Globus pallidus (tissue), 1 donor: Measurements from ENCODE around the gene TJP1.
"Not testable (repeated sequence)": the region's sequence is repeated elsewhere in the genome, so short reads cannot be mapped to it uniquely, and the experiment has no call there.

Experiments used
- DNase-seq: peaks from one replicate; pipeline ENCODE4 v3.0.0-alpha.2; 2015; ENCODE audit warnings: low spot score

The TJP1 gene

DNA sequence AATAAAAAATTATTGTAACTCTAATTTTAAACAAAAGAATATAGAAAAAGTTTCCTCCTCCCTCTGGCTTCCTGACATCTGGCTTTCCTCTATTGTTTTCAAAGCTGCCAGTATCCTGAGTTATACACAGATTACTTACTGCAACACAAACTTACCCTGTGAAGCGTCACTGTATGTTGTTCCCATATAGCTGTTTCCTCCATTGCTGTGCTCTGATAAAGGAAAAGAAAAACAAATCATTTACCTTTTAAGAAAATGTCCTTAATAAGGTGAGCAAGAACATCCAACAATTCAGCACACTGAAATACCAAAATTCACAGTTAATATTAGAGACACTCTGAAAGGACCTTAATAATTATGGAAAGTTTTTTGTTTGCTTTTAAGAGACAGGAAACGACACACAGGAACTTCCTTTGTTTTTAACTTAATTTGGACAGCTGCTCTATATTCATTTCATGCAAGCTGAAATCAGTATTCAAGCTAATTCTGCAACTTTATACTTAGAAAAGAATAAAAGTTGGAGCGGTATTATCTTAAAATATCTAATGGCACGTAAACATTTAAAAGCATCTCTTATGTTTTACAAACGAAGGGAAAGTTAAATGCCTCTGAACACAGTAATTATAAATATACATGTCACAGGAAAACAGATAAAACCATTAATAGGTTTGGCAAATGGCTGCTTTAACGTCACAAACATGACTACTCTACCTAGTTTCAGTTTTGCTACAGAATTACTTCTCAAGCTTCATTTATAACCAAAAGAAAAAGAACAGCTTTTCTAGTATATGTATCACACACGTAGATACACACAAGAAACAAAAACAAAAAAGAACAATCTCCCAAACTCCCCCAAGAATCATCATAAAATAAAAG is 21.5 kb downstream of the TJP1 start:
- no peak for DNase-seq

DNA sequence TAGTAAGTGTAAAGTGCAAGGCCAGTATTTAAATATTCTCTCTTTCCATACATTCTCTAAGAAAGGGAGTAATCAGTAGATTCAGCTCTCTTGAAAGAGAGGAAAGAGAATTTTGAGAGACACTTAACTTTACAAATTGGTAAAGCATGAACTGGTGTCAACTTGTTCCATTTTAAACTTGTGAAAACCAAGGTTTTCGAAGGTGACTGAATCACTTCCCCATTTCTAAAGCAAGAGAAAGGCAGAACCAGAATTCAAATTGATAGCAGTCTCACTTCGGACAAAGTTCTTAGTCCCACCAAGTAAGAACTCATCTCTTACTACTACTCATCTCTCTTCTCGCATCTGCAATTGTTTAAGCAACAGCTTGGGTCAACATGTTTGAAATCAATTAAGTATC is 22.4 kb downstream of the TJP1 start:
- no peak for DNase-seq

DNA sequence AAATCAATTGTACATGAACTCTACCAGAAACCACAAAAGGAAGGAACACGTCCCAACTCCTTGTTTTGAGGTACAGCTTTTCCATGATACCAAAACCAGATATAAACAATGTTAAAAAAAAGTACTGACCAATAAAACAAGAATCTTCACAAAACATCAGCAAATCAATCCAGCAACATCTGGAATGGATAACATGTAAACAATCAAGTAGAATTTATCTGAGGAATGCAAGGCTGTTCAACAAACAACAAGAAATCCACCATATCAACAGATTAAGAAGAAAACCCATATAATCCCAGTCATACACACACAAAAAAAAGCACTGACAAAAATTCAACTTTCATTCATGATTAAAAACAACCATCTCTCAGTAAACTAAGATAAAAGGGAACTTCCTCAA is 26.7 kb downstream of the TJP1 start:
- DNase-seq, result no peak

DNA sequence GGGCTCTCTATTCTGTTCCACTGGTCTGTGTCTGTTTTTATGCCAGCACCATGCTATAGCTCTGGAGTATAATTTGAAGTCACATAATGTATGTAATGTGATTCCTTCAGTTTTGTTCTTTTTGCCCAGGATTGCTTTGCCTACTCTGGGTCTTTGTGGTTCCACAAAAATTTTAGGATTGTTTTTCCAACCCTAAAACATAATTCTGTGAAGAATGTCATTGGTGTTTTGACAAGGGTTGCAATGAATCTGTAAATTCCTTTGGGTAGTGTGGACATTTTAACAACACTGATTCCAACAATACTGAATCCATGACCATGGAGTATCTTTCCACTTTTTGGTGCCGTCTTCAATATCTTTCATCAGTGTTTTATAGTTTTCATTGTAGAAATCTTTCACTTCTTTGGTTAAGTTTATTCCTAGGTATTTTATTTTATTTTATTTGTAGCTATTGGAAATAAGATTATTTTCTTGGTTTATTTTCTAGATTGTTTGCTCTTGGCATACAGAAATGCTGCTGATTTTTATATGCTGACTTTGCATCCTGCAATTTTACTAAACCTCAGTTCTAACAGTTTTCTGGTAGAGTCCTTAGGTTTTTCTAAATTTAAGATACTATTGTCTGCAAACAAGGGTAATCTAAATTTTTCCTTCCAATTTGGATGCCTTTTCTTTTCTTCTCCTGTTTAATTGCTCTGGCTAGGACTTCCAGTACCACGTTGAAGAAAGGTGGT is 29.7 kb downstream of the TJP1 start:
- no peak for DNase-seq

DNA sequence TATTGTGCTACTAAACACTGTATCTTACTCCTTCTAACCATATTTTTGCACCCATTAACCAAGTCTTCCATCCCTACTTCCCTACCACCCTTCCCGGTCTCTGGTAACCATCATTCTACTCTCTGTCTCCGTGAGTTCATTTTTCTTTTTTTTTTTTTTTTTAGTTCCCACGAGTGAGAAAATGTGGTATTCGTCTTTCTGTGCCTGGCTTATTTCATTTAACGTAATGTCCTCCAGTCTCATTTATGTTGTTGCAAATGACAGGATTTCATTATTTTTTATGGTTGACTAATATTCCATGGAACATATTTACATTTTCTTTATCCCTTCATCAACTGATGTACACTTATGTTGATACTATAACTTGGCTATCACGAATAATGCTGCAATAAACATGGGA is 31.7 kb downstream of the TJP1 start:
- DNase-seq, result no peak

DNA sequence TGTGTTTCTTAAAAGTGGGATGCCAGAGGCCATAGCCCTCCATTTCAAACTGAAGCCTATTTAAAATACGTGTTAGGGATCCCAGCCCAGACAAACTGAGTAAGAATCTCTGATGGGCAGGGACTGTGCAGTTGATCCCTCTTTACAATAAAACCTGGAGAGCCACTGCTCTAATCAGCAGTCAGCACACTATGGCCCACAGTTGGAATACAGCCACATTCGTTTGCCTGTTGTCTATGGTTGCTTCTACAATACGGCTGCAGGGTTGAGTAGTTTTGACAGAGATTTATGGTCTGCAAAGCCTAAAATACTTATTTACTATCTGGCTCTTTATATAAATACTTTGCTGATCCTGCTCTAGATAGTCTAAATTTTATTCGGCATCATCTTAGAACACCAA is 32.4 kb downstream of the TJP1 start:
- no peak for DNase-seq

DNA sequence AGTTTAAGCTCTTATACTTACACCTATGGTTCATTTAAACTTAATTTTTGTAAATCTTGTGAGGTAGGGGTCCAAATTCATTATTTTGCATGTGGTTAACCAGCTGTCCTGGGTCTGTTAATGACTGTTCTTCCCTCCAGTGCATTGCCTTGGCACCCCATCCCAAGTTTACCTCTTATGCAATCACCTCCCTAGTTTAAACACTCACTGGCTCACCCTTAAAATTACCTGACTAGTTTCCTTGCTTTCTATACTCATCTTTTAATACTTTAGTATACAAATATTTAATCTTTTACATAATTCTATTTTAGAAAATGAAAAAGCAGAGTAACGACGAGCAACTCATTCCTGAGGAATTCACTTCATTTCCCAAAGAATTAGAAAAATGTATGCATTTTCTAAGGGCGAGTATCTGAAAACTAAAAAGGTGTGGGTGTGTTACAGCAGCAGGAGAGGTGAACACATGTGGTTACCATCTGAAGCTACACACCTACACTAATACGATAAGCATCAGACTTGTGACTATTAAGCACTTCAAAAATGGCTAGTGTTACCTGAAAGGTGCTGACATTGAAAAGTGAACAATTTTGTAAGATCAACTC is 33.7 kb downstream of the TJP1 start:
- no peak for DNase-seq

DNA sequence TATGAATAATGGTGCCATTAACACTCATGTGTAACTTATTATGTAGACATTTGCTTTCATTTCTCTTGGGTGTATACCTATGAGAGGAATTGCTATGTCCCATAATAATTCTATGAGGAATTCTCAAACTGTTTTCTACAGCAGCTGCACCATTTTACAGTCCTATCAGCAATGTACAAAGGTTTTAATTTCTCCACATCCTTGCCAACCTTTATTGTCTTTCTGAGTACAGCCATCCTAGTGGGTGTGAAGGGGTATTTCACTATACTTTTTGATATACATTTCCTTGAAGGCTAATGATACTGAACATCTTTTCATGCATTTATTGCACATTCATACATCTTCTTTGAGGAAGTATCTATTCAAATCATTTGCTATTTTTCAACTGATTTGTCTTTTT is 34.5 kb downstream of the TJP1 start:
- DNase-seq, result no peak

DNA sequence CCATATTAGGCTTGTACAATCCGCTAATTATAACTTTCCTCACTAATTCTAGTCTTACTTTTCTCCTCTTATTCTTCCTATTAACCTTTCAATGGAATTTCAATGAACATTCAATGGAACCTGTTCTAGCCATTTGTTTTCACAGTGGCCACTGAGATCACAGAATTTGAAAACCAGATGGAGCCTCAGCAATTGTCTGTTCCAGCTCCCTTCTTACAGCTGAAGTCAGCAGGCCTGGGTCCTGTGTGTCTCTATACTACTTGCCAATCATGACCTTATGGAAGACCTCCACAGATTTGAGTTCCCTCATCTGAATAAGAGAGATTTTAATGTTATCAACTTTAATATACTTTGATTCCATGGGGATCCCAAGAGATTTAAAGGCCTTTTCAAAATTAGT is 36.6 kb downstream of the TJP1 start:
- no peak for DNase-seq

DNA sequence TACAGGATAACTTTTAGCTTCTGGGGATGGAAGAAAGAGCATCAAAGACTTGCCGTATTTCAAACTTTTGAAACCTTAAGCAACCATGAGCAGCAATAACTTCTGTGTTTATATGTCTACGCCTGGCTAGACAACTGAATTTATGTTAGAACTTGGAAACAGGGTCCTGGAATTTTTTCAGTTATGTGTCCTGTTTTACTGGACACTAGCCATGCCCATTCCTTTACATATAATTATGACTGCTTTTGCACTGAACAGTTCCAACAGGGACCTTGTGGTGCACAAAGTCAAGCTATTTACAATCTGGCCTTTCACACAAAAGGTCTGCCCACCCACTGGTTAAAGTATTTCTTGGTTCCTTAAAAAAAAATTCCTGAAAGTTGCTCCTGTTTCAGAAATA is 37.1 kb downstream of the TJP1 start:
- no peak for DNase-seq

DNA sequence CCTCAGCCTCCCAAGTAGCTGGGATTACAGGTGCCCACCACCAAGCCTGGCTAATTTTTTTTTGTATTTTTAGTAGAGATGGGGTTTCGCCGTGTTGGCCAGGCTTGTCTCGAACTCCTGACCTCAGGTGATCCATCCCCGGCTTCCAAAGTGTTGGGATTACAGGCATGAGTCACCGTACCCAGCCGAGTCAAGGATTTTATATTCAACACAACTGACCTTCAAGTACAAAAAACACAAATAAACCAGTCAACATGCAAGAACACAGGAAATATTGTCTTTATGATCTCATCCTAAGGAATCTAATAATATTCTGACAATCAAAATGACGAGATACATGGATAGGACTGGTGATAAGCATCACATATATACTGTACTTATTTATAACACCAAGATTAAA is 37.9 kb downstream of the TJP1 start:
- DNase-seq, result no peak

DNA sequence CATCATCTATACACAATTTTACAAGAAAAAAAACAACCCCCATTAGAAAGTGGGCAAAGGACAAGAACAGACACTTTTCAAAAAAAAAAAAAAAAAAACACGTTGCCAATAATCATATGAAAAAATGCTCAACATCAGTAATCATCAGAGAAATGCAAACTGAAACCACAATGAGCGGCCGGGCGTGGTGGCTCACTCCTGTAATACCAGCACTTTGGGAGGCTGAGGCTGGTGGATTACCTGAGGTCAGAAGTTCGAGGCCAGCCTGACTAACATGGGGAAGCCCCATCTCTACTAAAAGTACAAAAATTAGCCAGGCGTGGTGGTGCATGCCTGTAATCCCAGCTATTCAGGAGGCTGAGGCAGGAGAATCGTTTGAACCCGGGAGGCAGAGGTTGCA is 39.5 kb downstream of the TJP1 start:
- DNase-seq, result not testable (repeated sequence)

DNA sequence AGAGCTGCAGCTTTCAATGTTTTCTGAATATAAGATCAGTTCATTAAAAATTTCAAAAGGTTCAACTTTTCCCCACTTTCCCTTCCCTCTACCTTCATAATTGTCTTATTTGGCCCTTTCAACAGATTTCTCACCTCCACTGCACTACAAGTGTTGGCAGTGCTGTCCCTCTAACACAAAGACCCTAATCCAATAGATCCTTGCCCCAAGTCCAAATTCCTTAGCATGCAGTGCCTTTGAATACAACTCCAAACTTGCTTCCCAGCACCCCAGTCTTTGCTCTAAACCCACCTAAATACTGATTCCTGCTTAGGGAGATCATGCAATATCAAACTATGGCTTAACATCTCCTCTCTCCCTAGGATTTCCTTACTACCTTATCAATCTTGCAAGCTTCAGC is 43.9 kb downstream of the TJP1 start:
- no peak for DNase-seq

DNA sequence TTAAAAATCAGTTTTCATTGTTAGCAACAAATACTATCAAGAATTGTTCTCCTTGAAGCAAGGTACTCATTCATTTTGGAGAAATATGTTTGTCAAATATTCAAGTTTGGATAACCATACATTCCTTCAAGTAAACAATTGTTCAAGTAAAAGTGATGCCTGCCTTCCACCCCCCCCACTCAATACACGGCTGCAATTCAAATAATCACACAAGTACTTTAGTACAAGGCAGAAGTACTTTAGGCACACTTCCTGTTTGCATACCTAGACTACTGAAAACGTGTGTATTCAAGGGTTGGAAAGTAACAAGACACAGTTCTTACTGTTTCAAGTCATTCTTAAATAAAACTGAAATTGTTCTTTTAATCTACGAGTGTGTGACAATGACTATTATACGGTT is 45.4 kb downstream of the TJP1 start:
- DNase-seq, result no peak

DNA sequence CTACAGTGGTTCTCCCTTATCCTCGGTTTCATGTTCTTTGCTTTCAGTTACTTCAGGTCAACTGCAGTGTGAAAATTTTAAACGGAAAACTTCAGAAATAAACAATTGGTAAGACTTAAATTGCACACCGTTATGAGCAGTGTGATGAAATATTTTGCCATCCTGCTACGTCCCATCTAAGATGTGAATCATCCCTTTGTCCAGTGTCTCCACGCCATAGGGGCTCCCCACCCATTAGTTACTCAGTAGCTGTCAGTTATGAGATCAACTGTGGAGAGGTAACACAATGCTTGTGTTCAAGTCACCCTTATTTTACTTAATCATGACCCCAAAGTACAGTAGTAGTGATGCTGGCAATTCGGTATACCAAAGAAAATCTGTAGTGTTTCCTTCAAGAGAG is 47.4 kb downstream of the TJP1 start:
- no peak for DNase-seq

DNA sequence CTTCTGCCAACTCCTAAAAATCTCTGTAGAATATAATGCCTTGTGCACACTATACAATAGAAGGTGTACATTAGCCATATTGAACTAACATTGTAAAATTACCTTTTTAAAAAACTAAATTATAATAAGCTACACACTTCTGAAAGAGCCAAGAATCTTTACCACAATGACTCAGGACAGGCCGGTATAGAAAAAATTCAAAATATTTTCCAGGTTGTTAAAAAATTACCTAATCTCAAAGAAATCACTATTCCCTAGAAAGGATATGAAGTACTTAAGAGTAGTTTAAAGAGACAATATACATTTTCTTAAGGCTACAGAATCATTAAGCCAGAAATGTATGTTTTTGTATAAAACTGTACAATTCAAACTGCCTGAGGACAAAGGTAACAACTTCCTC is 48.5 kb downstream of the TJP1 start:
- DNase-seq, result no peak

DNA sequence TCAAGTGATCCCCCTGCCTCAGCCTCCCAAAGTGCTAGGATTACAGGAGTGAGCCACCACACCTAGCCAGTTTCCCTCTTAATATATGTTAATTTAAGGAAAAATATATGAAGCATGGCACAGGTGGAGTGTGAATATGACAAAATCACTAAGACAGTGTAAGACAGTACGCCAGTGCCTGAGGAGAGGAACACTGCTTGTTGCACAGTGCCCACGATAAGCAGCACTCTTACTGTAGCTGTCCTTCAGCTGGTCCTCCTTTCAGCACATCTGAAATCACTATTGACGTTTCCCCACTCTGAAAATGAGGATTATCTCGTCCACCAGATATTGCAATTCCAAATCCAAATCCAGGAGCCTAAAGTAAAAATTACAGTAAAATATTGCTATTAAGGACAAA is 49.3 kb downstream of the TJP1 start:
- no peak for DNase-seq

DNA sequence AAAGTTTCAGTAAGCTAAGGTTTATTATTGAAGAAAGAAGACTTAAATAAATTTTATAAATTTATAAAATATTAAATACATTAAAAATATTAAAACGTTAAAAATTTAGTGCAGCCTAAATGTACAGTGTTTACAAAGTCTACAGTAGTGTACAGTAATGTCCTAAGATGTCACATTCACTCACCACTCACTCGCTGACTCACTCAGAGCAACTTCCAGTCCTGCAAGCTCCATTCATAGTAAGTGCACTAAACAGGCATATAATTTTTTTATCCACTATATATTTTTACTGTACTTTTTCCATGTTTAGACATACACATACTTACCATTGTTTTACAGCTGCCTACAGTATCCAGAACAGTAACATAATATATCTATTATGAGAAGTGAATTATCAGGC is 51.5 kb downstream of the TJP1 start:
- no peak for DNase-seq

DNA sequence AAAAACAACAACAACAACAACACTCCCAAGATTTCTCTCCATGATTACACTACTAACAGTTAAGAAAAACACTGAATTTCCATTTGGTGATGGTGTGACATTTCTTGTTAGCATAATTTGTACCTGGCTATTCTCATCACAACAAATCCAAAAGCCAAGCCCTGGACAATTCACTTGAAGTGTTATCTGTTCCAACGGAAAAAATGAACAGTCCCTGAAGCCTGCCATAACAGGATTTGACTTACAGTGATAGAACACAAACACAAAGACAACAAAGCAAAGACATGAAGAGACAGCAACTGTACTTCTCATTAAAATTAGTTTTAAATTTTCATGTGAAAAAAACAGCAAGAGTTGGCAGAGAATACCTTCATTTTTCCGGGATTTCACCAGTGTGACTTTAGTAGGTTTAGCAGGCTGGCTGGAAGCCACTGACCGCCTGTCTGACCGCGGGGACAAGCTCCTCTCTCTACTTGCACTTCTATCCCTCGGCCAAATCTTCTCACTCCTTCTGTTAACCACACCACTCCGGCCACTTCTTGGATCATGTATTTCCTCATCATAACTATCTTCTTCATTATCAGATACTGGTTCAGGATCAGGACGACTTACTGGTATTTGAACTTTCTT is 56.3 kb downstream of the TJP1 start:
- no peak for DNase-seq

DNA sequence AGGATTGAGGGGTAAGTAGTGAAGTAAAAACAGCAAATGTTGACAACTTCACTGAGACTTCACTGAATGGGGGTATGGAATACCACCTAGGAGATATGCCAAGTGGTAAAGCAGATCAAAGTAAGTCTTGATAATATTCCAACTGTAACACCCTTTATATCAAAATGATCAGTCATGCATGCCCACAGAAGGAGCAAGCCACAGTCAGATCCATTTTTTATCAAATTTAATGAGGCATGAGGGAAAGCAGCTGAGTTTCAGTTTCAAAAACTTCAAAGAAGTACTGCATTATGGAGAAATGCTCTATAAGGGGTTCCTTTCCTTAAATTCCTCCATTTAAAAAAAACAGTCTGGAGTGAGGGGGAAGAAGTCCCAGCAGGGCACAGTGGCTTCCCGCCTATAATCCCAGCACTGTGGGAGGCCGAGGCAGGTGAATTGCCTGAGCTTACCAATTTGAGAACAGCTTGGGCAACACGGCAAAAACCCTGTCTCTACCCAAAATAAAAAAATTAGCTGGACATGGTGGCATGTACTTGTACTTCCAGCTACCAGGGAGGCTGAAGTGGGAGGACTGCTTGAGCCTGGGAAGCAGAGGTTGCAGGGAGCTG is 56.9 kb downstream of the TJP1 start:
- DNase-seq, result no peak

DNA sequence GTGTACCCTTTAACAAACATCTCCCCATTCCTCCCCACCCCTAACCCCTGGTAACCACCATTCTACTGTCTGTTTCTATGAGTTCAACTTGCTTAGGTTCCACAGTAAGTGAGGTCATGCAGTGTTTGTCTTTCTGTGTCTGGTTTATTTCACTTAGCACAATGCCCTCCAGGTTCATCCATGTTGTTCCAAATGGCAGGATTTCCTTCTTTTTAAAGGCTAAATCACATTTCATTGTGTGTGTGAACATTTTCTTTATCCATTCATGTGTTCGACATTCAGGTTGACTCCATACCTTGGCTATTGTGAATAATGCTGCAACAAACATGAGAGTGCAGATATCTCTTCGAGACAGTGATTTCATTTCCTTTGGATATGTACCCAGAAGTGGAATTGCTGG is 62.7 kb downstream of the TJP1 start:
- DNase-seq, result no peak
